Smooth muscle cell (in vitro differentiated cells): Measurements from ENCODE around the gene RTN3. TPM values are rescaled to one million over a fixed set of nuclear protein-coding genes. Genes with fewer than 3 reads are reported as not detected.

Experiments used
- DNase-seq: peaks from one replicate; lab custom pipeline; 2025; ENCODE audit not compliant: unreplicated experiment; lab: John Stamatoyannopoulos, UW
- H2AFZ ChIP-seq: fragments of 200-600 bp; sonication (generic); 2 replicates; pipeline ENCODE4 v1.6.0; 2016; ENCODE audit warnings: antibody characterized with exemption, low read depth, mild to moderate bottlenecking
- H3F3A ChIP-seq: fragments of 200-600 bp; sonication (generic); 2 replicates; pipeline ENCODE4 v1.6.0; 2017; ENCODE audit warnings: antibody characterized with exemption, low read depth
- H3K27ac ChIP-seq: fragments of 200-600 bp; sonication (generic); 2 replicates; pipeline ENCODE4 v1.5.1; 2016; ENCODE audit warnings: low read depth, mild to moderate bottlenecking
- H3K27me3 ChIP-seq: fragments of 200-600 bp; sonication (generic); 2 replicates; pipeline ENCODE4 v1.6.1; 2016; ENCODE audit warnings: low read depth, mild to moderate bottlenecking
- H3K36me3 ChIP-seq: fragments of 200-600 bp; sonication (generic); 2 replicates; pipeline ENCODE4 v1.5.1; 2016; ENCODE audit warnings: low read depth
- H3K4me1 ChIP-seq: fragments of 200-600 bp; sonication (generic); 2 replicates; pipeline ENCODE4 v1.5.1; 2016; ENCODE audit warnings: low read depth
- H3K4me2 ChIP-seq: fragments of 200-600 bp; sonication (generic); 2 replicates; pipeline ENCODE4 v1.6.0; 2016; ENCODE audit warnings: mild to moderate bottlenecking
- H3K4me3 ChIP-seq: fragments of 200-600 bp; sonication (generic); 2 replicates; pipeline ENCODE4 v1.5.1; 2016; ENCODE audit warnings: mild to moderate bottlenecking
- H3K79me2 ChIP-seq: fragments of 200-600 bp; sonication (generic); 2 replicates; pipeline ENCODE4 v1.6.0; 2016; ENCODE audit warnings: low read depth, mild to moderate bottlenecking
- H3K9ac ChIP-seq: fragments of 200-600 bp; sonication (generic); 2 replicates; pipeline ENCODE4 v1.6.0; 2016; ENCODE audit warnings: low read depth
- H3K9me3 ChIP-seq: fragments of 200-600 bp; sonication (generic); replicated peaks from 2 replicates; pipeline ENCODE4 v1.5.1; 2016; ENCODE audit warnings: low read depth
- H4K20me1 ChIP-seq: fragments of 200-600 bp; sonication (generic); 2 replicates; pipeline ENCODE4 v1.6.0; 2016; ENCODE audit warnings: low read depth
- WGBS: methylation state at CpG from one replicate; pipeline ENCODE4 v1.1.7; 2016; ENCODE audit warnings: low lambda C conversion rate; 5-methylcytosine and 5-hydroxymethylcytosine counted together
- polyA plus RNA-seq: library from polyadenylated mRNA; unstranded; fragments of >200 nt; fragmentation: Nextera tagmentation; extraction: Ambion mirVana; gene quantifications from 2 replicates; pipeline ENCODE4 v1.2.1, GENCODE V29; 2016
- total RNA-seq: library from RNA; depleted of rRNA; stranded (reverse); fragments of >200 nt; gene quantifications from 2 replicates; pipeline ENCODE4 v1.2.3, GENCODE V29; 2014
- TF ChIP-seq, protein P1 (sequence below): fragments of 200-600 bp; sonication (generic); IDR thresholded peaks from 2 replicates; pipeline ENCODE4 v1.5.1; 2017; ENCODE audit warnings: borderline replicate concordance, mild to moderate bottlenecking, antibody characterized with exemption; ENCODE audit not compliant: insufficient read depth, poor library complexity, severe bottlenecking

The RTN3 gene
- total and polyA plus RNA-seq, 2 experiments from 2014 or later = 43.5 to 64.9 TPM

- 0% methylated on average over 1 of the region's 1 CpG for WGBS
- H3K9ac ChIP-seq = no peak overlapping the region
- H3K27ac ChIP-seq = peak overlapping the region; percentile 58
Measured at GRCh38 chr11:63663809-63664208, 17.5 kb upstream of the RTN3 start.

GRCh38 chr11:63666874-63667273 lies 14.4 kb upstream of the RTN3 start:
- Histone ChIP-seq H3K4me3 (no peak overlapping the region), H4K20me1 (peaks cover 80% of the 10 kb centered on the region), H3F3A (peaks cover 9% of the 10 kb centered on the region), H3K36me3 (no peaks in the 10 kb centered on the region), H3K27ac (peak overlapping the region; percentile 82), H3K9ac (no peak overlapping the region), H3K4me1 (peaks cover 15% of the 10 kb centered on the region), H3K79me2 (peaks cover 76% of the 10 kb centered on the region), H3K9me3 (no peaks in the 10 kb centered on the region), H2AFZ (no peak overlapping the region), H3K4me2 (peak overlapping the region; percentile 76), H3K27me3 (no peaks in the 10 kb centered on the region)
- DNase-seq = no peak
- 47% methylated on average over 4 of the region's 4 CpGs for whole genome bisulfite sequencing
- TF ChIP-seq, protein P1, sequence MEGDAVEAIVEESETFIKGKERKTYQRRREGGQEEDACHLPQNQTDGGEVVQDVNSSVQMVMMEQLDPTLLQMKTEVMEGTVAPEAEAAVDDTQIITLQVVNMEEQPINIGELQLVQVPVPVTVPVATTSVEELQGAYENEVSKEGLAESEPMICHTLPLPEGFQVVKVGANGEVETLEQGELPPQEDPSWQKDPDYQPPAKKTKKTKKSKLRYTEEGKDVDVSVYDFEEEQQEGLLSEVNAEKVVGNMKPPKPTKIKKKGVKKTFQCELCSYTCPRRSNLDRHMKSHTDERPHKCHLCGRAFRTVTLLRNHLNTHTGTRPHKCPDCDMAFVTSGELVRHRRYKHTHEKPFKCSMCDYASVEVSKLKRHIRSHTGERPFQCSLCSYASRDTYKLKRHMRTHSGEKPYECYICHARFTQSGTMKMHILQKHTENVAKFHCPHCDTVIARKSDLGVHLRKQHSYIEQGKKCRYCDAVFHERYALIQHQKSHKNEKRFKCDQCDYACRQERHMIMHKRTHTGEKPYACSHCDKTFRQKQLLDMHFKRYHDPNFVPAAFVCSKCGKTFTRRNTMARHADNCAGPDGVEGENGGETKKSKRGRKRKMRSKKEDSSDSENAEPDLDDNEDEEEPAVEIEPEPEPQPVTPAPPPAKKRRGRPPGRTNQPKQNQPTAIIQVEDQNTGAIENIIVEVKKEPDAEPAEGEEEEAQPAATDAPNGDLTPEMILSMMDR = no peak

More at GRCh38 chr11:63663809-63664208, 17.5 kb upstream of the RTN3 start:
- no peak for DNase-seq
- TF ChIP-seq, protein P1 = no peak
- Histone ChIP-seq H3K4me2 (no peak overlapping the region), H2AFZ (no peak overlapping the region), H4K20me1 (peaks cover 98% of the 10 kb centered on the region), H3K9me3 (no peaks in the 10 kb centered on the region), H3K4me1 (peaks cover 9% of the 10 kb centered on the region), H3K4me3 (no peak overlapping the region), H3F3A (peaks cover 7% of the 10 kb centered on the region), H3K79me2 (peaks cover 87% of the 10 kb centered on the region), H3K27me3 (no peaks in the 10 kb centered on the region), H3K36me3 (no peaks in the 10 kb centered on the region)

DNA sequence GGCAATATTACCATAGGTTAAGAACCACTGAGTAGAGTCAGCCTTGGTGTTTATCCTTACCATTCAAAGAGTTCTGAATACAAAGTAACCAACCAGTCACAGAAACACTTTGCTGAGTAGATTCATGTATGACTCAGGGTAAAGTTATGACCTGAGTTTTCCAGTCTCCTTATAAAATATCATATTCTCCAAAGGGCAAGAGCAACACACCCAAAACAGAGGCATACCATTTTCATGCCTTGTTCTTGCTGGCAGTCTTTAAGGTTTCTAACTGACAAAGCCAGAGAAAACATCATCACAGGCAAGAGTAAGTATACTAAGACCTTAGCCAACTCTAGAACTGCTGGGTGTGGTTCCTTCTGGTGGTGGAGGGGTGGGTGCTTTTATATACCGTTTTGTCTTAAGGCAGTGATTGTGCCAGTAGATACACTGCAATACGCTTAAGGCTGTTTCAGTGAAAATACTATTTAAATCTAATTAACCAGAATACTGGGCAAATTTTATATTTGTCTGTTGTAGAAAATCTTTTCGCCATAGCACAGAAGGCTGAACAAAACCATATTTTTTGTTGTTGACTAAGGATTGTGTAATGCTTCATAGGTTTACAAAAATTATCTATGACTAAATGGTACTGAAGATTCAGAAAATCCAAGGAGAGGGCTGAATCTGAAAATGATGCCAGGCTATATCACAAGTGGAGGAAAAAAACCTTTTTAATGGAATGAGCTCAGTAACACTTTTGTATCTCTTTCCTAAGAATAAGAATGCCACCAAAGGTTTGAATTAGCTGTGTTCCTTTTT lies 13.1 kb upstream of the RTN3 start:
- TF ChIP-seq, protein P1 = no peak
- Histone ChIP-seq H3K9me3 (no peaks in the 10 kb centered on the region), H3K4me3 (no peak overlapping the region), H4K20me1 (peaks cover 66% of the 10 kb centered on the region), H3K9ac (no peak overlapping the region), H3K4me1 (peaks cover 15% of the 10 kb centered on the region), H3K79me2 (peaks cover 63% of the 10 kb centered on the region), H3K4me2 (peak overlapping the region; percentile 76), H3K27ac (peak overlapping the region; percentile 82), H3K27me3 (no peaks in the 10 kb centered on the region), H3F3A (peaks cover 9% of the 10 kb centered on the region), H2AFZ (no peak overlapping the region), H3K36me3 (no peaks in the 10 kb centered on the region)
- 76% methylated on average over 3 of the region's 3 CpGs for WGBS
- no peak for DNase-seq

- H3K9ac ChIP-seq = peak overlapping the region; percentile 64
- TF ChIP-seq, protein P1 = no peak
- H3K36me3 ChIP-seq = no peaks in the 10 kb centered on the region
- peaks cover 9% of the 10 kb centered on the region for H3F3A ChIP-seq
- peaks cover 44% of the 10 kb centered on the region for H3K79me2 ChIP-seq
- DNase-seq = no peak
- H4K20me1 ChIP-seq = peaks cover 48% of the 10 kb centered on the region
- H3K9me3 ChIP-seq = no peaks in the 10 kb centered on the region
- no peaks in the 10 kb centered on the region for H3K27me3 ChIP-seq
- peak overlapping the region; percentile 48 for H3K27ac ChIP-seq
- H2AFZ ChIP-seq = peak overlapping the region; percentile 95
- peak overlapping the region; percentile 92 for H3K4me2 ChIP-seq
- 67% methylated on average over 7 of the region's 7 CpGs for WGBS
- H3K4me1 ChIP-seq = peaks cover 7% of the 10 kb centered on the region
- peak overlapping the region; percentile 89 for H3K4me3 ChIP-seq
Measured at GRCh38 chr11:63670096-63670432, 11.2 kb upstream of the RTN3 start.
